ENCODE data around the gene JAKMIP3. TPM values are rescaled to one million over a fixed set of nuclear protein-coding genes. Genes with fewer than 3 reads are reported as not detected.

Gene JAKMIP3
- total RNA-seq, 2 experiments from 2014 or later = 0.28 to 0.36 TPM

DNA sequence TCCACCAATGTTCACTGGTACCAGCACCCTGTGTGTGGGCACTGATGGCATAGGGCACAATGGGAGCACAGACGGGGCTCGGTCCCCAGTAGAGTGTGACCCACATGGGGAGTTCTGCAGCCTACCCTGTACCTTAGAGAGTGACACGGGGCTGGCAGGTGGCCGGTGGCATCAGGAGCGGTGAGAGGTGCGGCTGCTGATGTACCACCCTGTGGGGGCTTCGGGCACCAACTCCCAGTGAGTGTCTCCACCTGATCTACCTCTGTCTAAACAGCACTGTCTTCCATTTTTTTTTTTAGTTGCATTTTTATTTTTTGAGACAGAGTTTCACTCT lies 4.1 kb downstream of the JAKMIP3 start:
- no peaks in the 10 kb centered on the region for H3K36me3 ChIP-seq (ENCODE audit: insufficient read depth, low read length)
- Mint-ChIP-seq H3K36me3 (ENCODE audit: low read depth) (no peaks in the 10 kb centered on the region), H3K9me3 (no peaks in the 10 kb centered on the region), H3K4me3 (no peak overlapping the region), H3K4me1 (ENCODE audit: low read depth) (peaks cover 12% of the 10 kb centered on the region), H3K27me3 (peaks cover 26% of the 10 kb centered on the region), H3K27ac (no peak overlapping the region)
- CTCF ChIA-PET = no interaction called here
- DNase-seq = no peak
- intact Hi-C loops (cut with DNase I, micrococcal nuclease) = no loop called here
- peaks cover 7% of the 10 kb centered on the region for H3K4me1 ChIP-seq (ENCODE audit: insufficient read depth, low read length)
- no peaks in the 10 kb centered on the region for H3K27me3 ChIP-seq (ENCODE audit: control insufficient read depth in 1 of 2, insufficient read depth in 2 of 2, low read length in 2 of 2)
- H3K4me3 ChIP-seq (ENCODE audit: low read length) = no peak overlapping the region
- no peak overlapping the region for H3K27ac ChIP-seq (ENCODE audit: low read depth in 1 of 2, low read length in 2 of 2)
- POLR2A ChIA-PET = no interaction called here
- H3K9me3 ChIP-seq (ENCODE audit: control insufficient read depth in 1 of 2, insufficient read depth in 1 of 2, low read length in 2 of 2) = no peaks in the 10 kb centered on the region
- no peak for ATAC-seq (ENCODE audit: poor library complexity)
- TF ChIP-seq, protein P1, sequence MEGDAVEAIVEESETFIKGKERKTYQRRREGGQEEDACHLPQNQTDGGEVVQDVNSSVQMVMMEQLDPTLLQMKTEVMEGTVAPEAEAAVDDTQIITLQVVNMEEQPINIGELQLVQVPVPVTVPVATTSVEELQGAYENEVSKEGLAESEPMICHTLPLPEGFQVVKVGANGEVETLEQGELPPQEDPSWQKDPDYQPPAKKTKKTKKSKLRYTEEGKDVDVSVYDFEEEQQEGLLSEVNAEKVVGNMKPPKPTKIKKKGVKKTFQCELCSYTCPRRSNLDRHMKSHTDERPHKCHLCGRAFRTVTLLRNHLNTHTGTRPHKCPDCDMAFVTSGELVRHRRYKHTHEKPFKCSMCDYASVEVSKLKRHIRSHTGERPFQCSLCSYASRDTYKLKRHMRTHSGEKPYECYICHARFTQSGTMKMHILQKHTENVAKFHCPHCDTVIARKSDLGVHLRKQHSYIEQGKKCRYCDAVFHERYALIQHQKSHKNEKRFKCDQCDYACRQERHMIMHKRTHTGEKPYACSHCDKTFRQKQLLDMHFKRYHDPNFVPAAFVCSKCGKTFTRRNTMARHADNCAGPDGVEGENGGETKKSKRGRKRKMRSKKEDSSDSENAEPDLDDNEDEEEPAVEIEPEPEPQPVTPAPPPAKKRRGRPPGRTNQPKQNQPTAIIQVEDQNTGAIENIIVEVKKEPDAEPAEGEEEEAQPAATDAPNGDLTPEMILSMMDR (IDR thresholded peaks at IDR 0.05) = no peak

DNA sequence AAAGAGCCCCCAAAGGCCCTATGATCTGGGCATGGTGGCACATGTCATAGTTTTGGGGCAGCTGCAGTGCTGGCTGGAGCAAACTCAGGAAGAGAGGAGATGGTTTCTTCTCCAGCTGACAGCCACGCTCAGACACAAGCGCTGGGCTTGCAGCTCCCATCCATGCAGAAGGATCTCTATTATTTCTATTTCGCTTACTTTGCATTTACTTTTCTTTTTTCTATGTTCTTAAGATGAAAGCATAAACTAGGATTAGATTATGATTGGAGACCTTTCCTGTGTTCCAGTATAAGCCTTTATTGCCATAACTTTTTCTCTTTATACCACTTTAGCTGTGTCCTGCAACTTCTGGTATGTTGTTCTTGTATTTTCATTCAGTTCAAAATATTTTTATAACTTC lies 5.0 kb downstream of the JAKMIP3 start:
- TF ChIP-seq, protein P1 (IDR thresholded peaks at IDR 0.05) = no peak
- peaks cover 4% of the 10 kb centered on the region for H3K4me1 ChIP-seq (ENCODE audit: insufficient read depth, low read length)
- Mint-ChIP-seq H3K4me3 (no peak overlapping the region), H3K4me1 (ENCODE audit: low read depth) (peaks cover 11% of the 10 kb centered on the region), H3K36me3 (ENCODE audit: low read depth) (no peaks in the 10 kb centered on the region), H3K27ac (no peak overlapping the region), H3K9me3 (no peaks in the 10 kb centered on the region), H3K27me3 (peaks cover 26% of the 10 kb centered on the region)
- H3K9me3 ChIP-seq (ENCODE audit: control insufficient read depth in 1 of 2, insufficient read depth in 1 of 2, low read length in 2 of 2) = no peaks in the 10 kb centered on the region
- ATAC-seq (ENCODE audit: poor library complexity) = no peak
- H3K4me3 ChIP-seq (ENCODE audit: low read length) = no peak overlapping the region
- H3K27me3 ChIP-seq (ENCODE audit: control insufficient read depth in 1 of 2, insufficient read depth in 2 of 2, low read length in 2 of 2) = no peaks in the 10 kb centered on the region
- H3K36me3 ChIP-seq (ENCODE audit: insufficient read depth, low read length) = no peaks in the 10 kb centered on the region
- no peak for DNase-seq
- intact Hi-C loops (cut with DNase I, micrococcal nuclease) = no loop called here
- POLR2A ChIA-PET = no interaction called here
- no peak overlapping the region for H3K27ac ChIP-seq (ENCODE audit: low read depth in 1 of 2, low read length in 2 of 2)
- CTCF ChIA-PET = no interaction called here

DNA sequence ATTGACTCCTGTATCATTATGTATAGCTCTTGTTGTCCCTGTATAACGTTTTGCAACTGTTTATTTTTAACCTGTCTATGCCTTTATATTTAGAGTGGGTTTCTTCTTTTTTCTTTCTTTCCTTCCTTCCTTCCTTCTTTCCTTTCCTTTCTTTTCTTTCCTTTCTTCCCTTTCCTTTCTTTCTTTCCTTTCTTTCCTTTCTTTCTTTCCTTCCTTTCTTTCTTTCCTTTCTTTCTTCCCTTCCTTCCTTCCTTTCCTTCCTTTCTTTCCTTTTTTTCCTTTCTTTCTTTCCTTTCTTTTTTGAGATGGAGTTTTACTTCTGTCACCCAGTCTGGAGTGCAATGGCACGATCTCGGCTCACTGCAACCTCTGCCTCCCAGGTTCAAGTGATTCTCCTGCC lies 5.9 kb downstream of the JAKMIP3 start:
- POLR2A ChIA-PET = no interaction called here
- intact Hi-C loops (cut with DNase I, micrococcal nuclease) = no loop called here
- CTCF ChIA-PET = no interaction called here
- DNase-seq = no peak
- Mint-ChIP-seq H3K9me3 (no peaks in the 10 kb centered on the region), H3K27me3 (peaks cover 22% of the 10 kb centered on the region), H3K4me1 (ENCODE audit: low read depth) (peaks cover 1% of the 10 kb centered on the region), H3K4me3 (no peak overlapping the region), H3K27ac (no peak overlapping the region), H3K36me3 (ENCODE audit: low read depth) (no peaks in the 10 kb centered on the region)
- ATAC-seq (ENCODE audit: poor library complexity) = no peak
- Histone ChIP-seq H3K27ac (ENCODE audit: low read depth in 1 of 2, low read length in 2 of 2) (no peak overlapping the region), H3K4me1 (ENCODE audit: insufficient read depth, low read length) (no peaks in the 10 kb centered on the region), H3K4me3 (ENCODE audit: low read length) (no peak overlapping the region), H3K27me3 (ENCODE audit: control insufficient read depth in 1 of 2, insufficient read depth in 2 of 2, low read length in 2 of 2) (no peaks in the 10 kb centered on the region), H3K9me3 (ENCODE audit: control insufficient read depth in 1 of 2, insufficient read depth in 1 of 2, low read length in 2 of 2) (peaks cover 0 to 4% of the 10 kb centered on the region in 2 experiments), H3K36me3 (ENCODE audit: insufficient read depth, low read length) (no peaks in the 10 kb centered on the region)
- TF ChIP-seq, protein P1 (IDR thresholded peaks at IDR 0.05) = no peak
